Measurements from ENCODE around the gene EML3. TPM values are rescaled to one million over a fixed set of nuclear protein-coding genes. Genes with fewer than 3 reads are reported as not detected.

The EML3 gene
- total and polyA plus RNA-seq, 2 of the 8 experiments (the other 6 are each of a cell fraction or from before 2014, with no cell fraction given): 19.2 to 29.9 TPM

GRCh38 chr11:62632492-62632891, 19.9 kb upstream of the EML3 start:
- Histone ChIP-seq H3K9me3 (ENCODE audit: insufficient read depth in 2 of 2, low read depth in 1 of 2, low read length in 1 of 2) (no peaks in the 10 kb centered on the region), H2BK12ac (ENCODE audit: low read depth, low read length) (no peak overlapping the region), H2BK15ac (ENCODE audit: low read length) (no peak overlapping the region), H3K56ac (replicated peaks; ENCODE audit: insufficient read length, low read depth, low read length) (no peak overlapping the region), H3K4me3 (ENCODE audit: extremely low read depth in 1 of 4, insufficient read depth in 2 of 4, low read depth in 3 of 4, low read length in 4 of 4) (no peak overlapping the region), H3K4me1 (replicated peaks in 1 of 4; ENCODE audit: control insufficient read depth in 3 of 4, insufficient read depth in 4 of 4, low read length in 3 of 4) (no peaks in the 10 kb centered on the region), H4K20me1 (replicated peaks in 1 of 2; ENCODE audit: control insufficient read depth in 1 of 2, insufficient read depth in 2 of 2, low read length in 2 of 2) (peaks cover 4 to 5% of the 10 kb centered on the region in 2 experiments), H3K14ac (ENCODE audit: insufficient read length) (no peak overlapping the region), H2AFZ (ENCODE audit: low read length) (no peak overlapping the region), H4K8ac (ENCODE audit: extremely low read depth, insufficient read depth, low read length) (no peak overlapping the region), H3K23me2 (ENCODE audit: low read depth, low read length) (no peaks in the 10 kb centered on the region), H3K27me3 (replicated peaks in 1 of 4; ENCODE audit: control insufficient read depth in 3 of 4, extremely low read depth in 1 of 4, insufficient read depth in 3 of 4, low read length in 3 of 4) (no peaks in the 10 kb centered on the region), H2BK20ac (ENCODE audit: low read length) (no peak overlapping the region), H3K79me2 (ENCODE audit: control insufficient read depth in 1 of 2, insufficient read depth in 2 of 2, low read length in 2 of 2) (no peaks in the 10 kb centered on the region), H4K5ac (ENCODE audit: insufficient read length, low read depth, low read length) (no peak overlapping the region), H2BK120ac (replicated peaks; ENCODE audit: low read depth, low read length) (no peak overlapping the region), H4K91ac (replicated peaks; ENCODE audit: insufficient read length, low read length) (no peak overlapping the region), H3K4ac (replicated peaks; ENCODE audit: insufficient read length, low read depth, low read length) (no peak overlapping the region), H3K79me1 (ENCODE audit: low read depth, low read length) (no peaks in the 10 kb centered on the region), H3K4me2 (ENCODE audit: insufficient read depth in 1 of 2, low read depth in 2 of 2, low read length in 2 of 2) (no peak overlapping the region), H3K18ac (ENCODE audit: extremely low read depth, low read length) (no peak overlapping the region), H2AK5ac (ENCODE audit: low read depth, low read length) (no peak overlapping the region), H2BK5ac (ENCODE audit: low read depth, low read length) (no peak overlapping the region), H3K27ac (ENCODE audit: low read depth, low read length) (no peak overlapping the region), H3K9ac (replicated peaks in 1 of 4; ENCODE audit: extremely low read depth in 1 of 4, low read depth in 3 of 4, low read length in 3 of 4) (no peak overlapping the region), H3K23ac (ENCODE audit: insufficient read length) (no peak overlapping the region), H3K36me3 (ENCODE audit: control insufficient read depth in 2 of 4, insufficient read depth in 4 of 4, low read length in 3 of 4) (peaks cover 55 to 84% (median 73%) of the 10 kb centered on the region in 4 experiments)
- 93% methylated on average over 6 of the region's 6 CpGs; no CpG with 5 or more reads in 1 of the 2 experiments for WGBS, 2 experiments (ENCODE audit: extremely low coverage in 1 of 2, insufficient coverage in 1 of 2, insufficient read length in 1 of 2, insufficient replicate concordance in 2 of 2, low coverage in 1 of 2, low lambda C conversion rate in 2 of 2, missing lambda C conversion rate in 1 of 2)
- FAIRE-seq (no peak), DNase-seq (ENCODE audit: low read depth in 1 of 2, low spot score in 2 of 2) (no peak)
- POLR2A ChIA-PET (ENCODE audit: partially characterized antibody): interaction anchor here (1.0 to 2.7 kb wide), 4 partner anchors 10 to 75 kb away, joined by 3 to 10 read pairs (median 7); partner anchors contain the start of genes LBHD1, TUT1 and UQCC3
- CTCF ChIA-PET (ENCODE audit: partially characterized antibody): interaction anchor here (1.9 kb wide), 1 partner anchor 56 kb away, joined by 4 read pairs; no protein-coding TSS in a partner anchor
- TF ChIP-seq, protein P1, sequence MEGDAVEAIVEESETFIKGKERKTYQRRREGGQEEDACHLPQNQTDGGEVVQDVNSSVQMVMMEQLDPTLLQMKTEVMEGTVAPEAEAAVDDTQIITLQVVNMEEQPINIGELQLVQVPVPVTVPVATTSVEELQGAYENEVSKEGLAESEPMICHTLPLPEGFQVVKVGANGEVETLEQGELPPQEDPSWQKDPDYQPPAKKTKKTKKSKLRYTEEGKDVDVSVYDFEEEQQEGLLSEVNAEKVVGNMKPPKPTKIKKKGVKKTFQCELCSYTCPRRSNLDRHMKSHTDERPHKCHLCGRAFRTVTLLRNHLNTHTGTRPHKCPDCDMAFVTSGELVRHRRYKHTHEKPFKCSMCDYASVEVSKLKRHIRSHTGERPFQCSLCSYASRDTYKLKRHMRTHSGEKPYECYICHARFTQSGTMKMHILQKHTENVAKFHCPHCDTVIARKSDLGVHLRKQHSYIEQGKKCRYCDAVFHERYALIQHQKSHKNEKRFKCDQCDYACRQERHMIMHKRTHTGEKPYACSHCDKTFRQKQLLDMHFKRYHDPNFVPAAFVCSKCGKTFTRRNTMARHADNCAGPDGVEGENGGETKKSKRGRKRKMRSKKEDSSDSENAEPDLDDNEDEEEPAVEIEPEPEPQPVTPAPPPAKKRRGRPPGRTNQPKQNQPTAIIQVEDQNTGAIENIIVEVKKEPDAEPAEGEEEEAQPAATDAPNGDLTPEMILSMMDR (IDR thresholded peaks at IDR 0.05; ENCODE audit: control extremely low read depth in 1 of 3, insufficient read depth in 1 of 3, low read depth in 1 of 3, low read length in 3 of 3): no peak
- TF ChIP-seq PHF8 (conservative IDR thresholded peaks at IDR 0.05; ENCODE audit: low read depth, low read length) (no peak), CEBPB (IDR thresholded peaks at IDR 0.05; ENCODE audit: low read depth, low read length) (no peak), NRF1 (IDR thresholded peaks at IDR 0.05; ENCODE audit: low read depth, low read length) (no peak), TAF7 (optimal IDR thresholded peaks at IDR 0.05; ENCODE audit: borderline replicate concordance, low read depth, low read length) (no peak), YY1 (IDR thresholded peaks at IDR 0.05; ENCODE audit: low read depth, low read length) (no peak), SIX5 (IDR thresholded peaks at IDR 0.05; ENCODE audit: low read depth, low read length) (no peak), JUN (IDR thresholded peaks at IDR 0.05; ENCODE audit: low read depth, low read length) (no peak), RBBP5 (IDR thresholded peaks at IDR 0.05; ENCODE audit: borderline replicate concordance, low read depth, low read length) (no peak), SP2 (IDR thresholded peaks at IDR 0.05; ENCODE audit: low read length) (no peak), RXRA (IDR thresholded peaks at IDR 0.05; ENCODE audit: insufficient read depth, low read depth, low read length) (no peak), CREB1 (IDR thresholded peaks at IDR 0.05) (no peak)
